ENCODE results near the gene ZNF497. TPM values are rescaled to one million over a fixed set of nuclear protein-coding genes. Genes with fewer than 3 reads are reported as not detected.

Gene ZNF497
- total and polyA plus RNA-seq, 2 of the 13 experiments (the other 11 are each of a cell fraction or from before 2014, with no cell fraction given), result 1.5 to 1.9 TPM

GRCh38 chr19:58305065-58305931, 57.3 kb downstream of the ZNF497 start, which contains the start of gene ERVK3-1 (continued):
- TF ChIP-seq NFKB2 (CRISPR knock-in tag; IDR thresholded peaks at IDR 0.05; ENCODE audit: borderline replicate concordance), result peak; percentile 68; the same call in 1 of the 2 replicates
- no peak for TF ChIP-seq PLSCR1 (CRISPR knock-in tag; IDR thresholded peaks at IDR 0.05; ENCODE audit: borderline replicate concordance)
- peak; percentile 78; the same call in 1 of the 2 replicates for TF ChIP-seq ZNF83 (CRISPR knock-in tag; IDR thresholded peaks at IDR 0.05; ENCODE audit: borderline replicate concordance)
- peak; percentile 99 for TF ChIP-seq THAP9 (CRISPR knock-in tag; IDR thresholded peaks at IDR 0.05; ENCODE audit: borderline replicate concordance)
- peak; percentile 95 for TF ChIP-seq GATAD1 (CRISPR knock-in tag; IDR thresholded peaks at IDR 0.05)
- peak; percentile 96 for TF ChIP-seq SPEN (CRISPR knock-in tag; IDR thresholded peaks at IDR 0.05; ENCODE audit: low read depth)
- no peak for TF ChIP-seq ZSCAN12 (CRISPR knock-in tag; IDR thresholded peaks at IDR 0.05)
- TF ChIP-seq KDM5A (IDR thresholded peaks at IDR 0.05; ENCODE audit: borderline replicate concordance, low read length), result peak; percentile 82
- peak; percentile 92 for TF ChIP-seq POLR2G (IDR thresholded peaks at IDR 0.05; ENCODE audit: low read depth, low read length)
- TF ChIP-seq ZNF546 (CRISPR knock-in tag; conservative IDR thresholded peaks at IDR 0.05), result peak; percentile 72; the same call in 1 of the 2 replicates
- peak; percentile 70 to 96 for TF ChIP-seq POLR2A (IDR thresholded peaks at IDR 0.05; ENCODE audit: insufficient read depth in 1 of 2, low read depth in 2 of 2, low read length in 2 of 2)
- peak; percentile 56 for TF ChIP-seq GATAD2A (CRISPR knock-in tag; IDR thresholded peaks at IDR 0.05)
- TF ChIP-seq ERF (CRISPR knock-in tag; IDR thresholded peaks at IDR 0.05), result peak; percentile 89
- peak; percentile 56 for TF ChIP-seq ZC3H13 (CRISPR knock-in tag; IDR thresholded peaks at IDR 0.05)
- no peak for TF ChIP-seq PHB2 (IDR thresholded peaks at IDR 0.05; ENCODE audit: partially characterized antibody)
- TF ChIP-seq ZBTB26 (CRISPR knock-in tag; IDR thresholded peaks at IDR 0.05; ENCODE audit: borderline replicate concordance), result peak; percentile 77
- peak; percentile 90; the same call in 1 of the 2 replicates for TF ChIP-seq REPIN1 (CRISPR knock-in tag; IDR thresholded peaks at IDR 0.05; ENCODE audit: borderline replicate concordance, low read depth)
- TF ChIP-seq RAD21 (CRISPR knock-in tag; IDR thresholded peaks at IDR 0.05), result 0 out of 2 replicates have a peak, but pooled peaks have one; percentile 8
- TF ChIP-seq XRCC5 (optimal IDR thresholded peaks at IDR 0.05; ENCODE audit: low read length), result peak; percentile 72
- no peak for TF ChIP-seq ZNF446 (CRISPR knock-in tag; IDR thresholded peaks at IDR 0.05)
- peak; percentile 44; the same call in 1 of the 2 replicates for TF ChIP-seq ZFP41 (CRISPR knock-in tag; IDR thresholded peaks at IDR 0.05; ENCODE audit: borderline replicate concordance)
- TF ChIP-seq ATF1 (CRISPR knock-in tag; IDR thresholded peaks at IDR 0.05), result peak; percentile 89
- 0 out of 2 replicates have a peak, but pooled peaks have one; percentile 22 for TF ChIP-seq ZNF362 (CRISPR knock-in tag; IDR thresholded peaks at IDR 0.05; ENCODE audit: borderline replicate concordance)
- TF ChIP-seq FIP1L1 (IDR thresholded peaks at IDR 0.05; ENCODE audit: borderline replicate concordance, insufficient read depth, low read depth, low read length), result 0 out of 2 replicates have a peak, but pooled peaks have one; percentile 49
